GM18507 (cell line): ENCODE results near the gene KLHDC10.

Source experiments
- DNase-seq: peaks from one replicate; pipeline ENCODE4 v3.0.0; 2011; ENCODE audit warnings: low read depth; ENCODE audit not compliant: insufficient read length; ENCODE audit errors: extremely low spot score
- FAIRE-seq: peaks from 2 replicates; lab custom pipeline; 2011; peaks lifted over from hg19 to GRCh38; lab: Jason Lieb, UNC

The KLHDC10 gene

DNA sequence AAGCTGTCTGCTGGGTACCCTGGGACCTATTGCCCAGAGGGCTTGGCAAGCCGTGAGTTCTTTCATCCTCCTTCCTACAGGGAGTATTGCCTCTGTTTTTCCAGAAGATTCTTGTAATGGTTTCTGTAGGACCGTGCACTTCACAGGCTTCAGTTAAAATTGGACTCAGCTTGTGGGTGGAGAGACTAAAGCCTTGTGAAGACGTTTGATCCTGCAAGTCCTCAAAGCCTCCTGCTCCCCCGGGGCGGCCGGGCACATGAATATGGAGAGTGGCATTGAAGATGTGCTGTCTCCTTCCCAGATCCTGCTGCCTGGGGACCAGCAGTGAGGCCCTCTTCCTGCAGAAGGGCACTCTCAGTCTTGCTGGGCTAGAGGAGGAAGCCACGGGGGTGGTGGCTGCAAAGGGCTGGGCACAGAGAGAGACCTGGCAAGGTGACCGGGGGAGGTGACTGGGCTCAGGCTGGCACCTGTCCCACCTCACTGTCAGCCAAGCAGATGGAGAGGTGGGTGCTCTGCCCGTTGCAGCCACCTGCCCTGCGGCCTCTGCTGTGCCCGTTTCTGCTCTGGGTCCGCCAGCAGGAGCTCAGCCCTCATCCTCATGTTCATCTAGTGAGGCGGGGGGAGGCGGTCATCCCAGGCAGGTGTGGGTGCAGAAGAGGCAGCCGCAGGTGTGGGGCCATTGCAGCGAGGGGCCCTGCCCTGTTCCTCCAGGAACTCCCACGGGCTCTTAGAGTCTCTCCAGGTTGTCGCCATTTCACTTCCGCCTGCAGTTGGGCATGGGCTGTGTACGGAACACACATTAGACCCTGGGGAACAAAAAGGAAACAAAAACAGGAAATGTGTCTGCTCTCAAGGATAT, 79.2 kb downstream of the KLHDC10 start:
- FAIRE-seq: peak; percentile 73
- no peak for DNase-seq

DNA sequence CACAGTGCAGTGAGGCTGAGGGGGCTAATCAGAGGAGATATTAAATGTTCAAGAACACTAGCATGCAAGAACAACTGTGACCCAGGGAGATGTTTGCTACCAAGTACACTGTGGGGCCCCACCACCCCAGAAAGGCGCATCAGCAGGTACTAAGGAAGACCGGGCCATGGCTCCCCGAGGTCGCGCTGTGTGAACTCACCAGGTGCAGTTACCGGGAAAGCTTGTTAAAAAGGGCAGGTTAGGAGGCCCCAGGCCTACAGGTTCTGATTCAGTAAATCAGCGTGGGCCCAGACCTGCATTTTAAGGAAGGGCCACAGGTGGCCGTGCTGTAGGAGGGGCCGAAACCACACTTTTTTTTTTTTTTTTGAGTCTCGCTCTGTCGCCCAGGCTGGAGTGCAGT, 80.3 kb downstream of the KLHDC10 start:
- no peak for DNase-seq
- FAIRE-seq: no peak

DNA sequence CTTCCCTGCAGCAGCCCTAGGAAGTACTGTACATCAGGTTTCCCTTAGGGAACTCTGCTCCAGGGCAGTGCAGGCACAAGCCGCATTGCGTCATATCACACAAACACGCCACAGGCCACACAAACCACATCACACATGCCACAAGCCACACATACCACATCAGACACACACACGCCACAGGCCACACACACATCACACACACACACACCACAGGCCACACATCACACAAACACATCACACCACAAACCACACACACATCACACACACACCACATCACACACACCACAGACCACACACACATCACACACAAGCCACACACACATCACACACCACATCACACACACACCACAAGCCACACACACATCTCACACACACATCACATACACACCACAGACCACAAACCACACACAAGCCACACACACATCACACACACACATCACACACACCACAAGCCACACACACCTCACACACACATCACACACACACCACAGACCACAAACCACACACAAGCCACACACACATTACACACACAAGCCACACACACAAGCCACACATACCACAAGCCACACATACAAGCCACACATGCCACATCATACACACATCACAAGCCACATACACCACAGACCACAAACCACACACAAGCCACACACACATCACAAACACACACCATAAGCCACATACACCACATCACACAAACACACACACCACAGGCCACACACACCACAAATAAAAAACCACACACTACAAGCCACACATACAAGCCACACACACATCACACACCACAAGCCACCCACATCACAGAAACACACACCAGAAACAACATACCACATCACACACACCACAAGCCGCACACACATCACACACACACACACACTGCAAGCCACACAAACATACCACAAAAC, 81.5 kb downstream of the KLHDC10 start:
- DNase-seq: no peak
- peak; percentile 56 for FAIRE-seq

DNA sequence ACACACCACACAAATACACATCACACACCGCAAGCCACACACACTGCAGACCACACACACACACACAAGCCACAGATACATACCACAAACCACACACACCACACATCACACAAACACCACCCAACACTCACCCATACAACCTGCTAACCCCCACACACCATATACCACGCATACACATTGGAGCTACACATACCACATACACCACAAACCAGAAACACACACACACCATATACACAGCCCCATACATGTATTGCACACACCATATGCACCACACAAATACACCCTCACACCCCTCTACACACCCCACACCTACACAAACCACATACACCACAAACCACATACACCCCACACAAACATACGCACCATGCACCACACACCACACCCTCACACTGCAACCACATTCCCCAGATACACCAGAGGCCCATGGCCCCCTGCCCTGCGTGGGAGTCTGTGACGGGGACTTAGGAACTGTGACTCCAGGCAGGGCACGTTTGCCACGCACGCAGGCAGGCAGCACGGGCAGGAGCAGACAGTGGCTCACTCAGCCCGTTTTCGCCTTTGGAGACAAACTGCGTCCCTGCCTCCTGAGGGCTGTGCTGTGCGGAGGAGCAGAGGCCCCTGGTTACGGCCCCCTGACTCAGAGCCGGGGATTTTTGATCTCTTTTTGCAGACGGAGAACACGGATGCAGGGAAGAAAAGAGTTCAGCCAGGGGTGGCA, 82.3 kb downstream of the KLHDC10 start:
- DNase-seq: no peak
- peak; percentile 12 for FAIRE-seq

DNA sequence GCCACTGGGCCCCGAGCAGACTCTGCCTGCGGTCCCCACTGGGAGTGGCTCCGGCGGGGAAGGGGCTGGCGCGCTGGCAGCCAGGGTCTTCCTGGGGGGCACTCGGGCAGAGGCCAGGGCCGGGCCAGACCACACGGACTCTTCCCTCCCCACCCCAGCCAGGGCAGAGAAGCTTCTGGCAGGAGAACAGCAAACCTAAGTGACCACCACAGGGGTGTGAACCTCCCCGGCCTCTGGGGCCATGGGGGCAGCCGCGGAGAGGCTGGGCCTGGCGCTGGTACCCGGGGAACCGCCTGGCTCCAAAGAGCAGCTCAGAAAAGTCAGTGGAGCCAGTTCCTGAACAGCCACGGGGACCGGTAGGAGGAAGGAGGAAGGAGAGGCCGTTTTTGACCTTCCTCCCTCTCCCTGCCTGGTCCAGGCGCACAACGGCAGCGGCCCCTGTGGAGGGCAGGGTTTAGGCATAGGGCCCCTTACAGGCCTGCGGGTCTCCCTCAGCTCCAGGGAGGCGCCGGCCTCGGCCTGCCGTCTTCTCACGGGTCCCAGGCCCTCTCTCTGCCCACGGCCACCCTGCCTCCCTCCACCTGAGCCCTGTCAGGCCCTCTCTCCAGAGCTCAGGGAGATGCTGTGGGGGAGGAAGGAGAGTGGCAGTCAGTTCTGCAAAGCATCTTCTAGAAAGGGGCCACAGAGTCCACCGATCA, 83.0 kb downstream of the KLHDC10 start:
- FAIRE-seq: no peak
- no peak for DNase-seq

DNA sequence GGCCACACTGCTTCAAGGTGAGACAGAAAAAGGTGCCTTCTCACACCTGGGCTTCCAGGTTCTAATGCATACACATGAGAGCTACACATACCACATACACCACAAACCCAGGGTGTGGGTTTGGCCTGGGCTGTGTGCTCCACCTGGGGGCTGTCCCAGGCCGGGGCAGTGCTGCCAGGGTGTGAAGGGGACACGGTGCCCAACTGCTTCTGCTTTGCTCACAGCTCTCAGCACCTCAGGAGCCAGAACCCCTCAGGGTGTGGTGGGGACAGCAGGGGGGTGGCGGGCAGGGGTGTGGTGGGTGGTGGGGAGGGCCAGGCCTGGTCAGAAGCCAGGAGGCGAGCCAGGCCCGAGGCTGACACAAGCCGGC, 83.8 kb downstream of the KLHDC10 start:
- no peak for FAIRE-seq
- no peak for DNase-seq

DNA sequence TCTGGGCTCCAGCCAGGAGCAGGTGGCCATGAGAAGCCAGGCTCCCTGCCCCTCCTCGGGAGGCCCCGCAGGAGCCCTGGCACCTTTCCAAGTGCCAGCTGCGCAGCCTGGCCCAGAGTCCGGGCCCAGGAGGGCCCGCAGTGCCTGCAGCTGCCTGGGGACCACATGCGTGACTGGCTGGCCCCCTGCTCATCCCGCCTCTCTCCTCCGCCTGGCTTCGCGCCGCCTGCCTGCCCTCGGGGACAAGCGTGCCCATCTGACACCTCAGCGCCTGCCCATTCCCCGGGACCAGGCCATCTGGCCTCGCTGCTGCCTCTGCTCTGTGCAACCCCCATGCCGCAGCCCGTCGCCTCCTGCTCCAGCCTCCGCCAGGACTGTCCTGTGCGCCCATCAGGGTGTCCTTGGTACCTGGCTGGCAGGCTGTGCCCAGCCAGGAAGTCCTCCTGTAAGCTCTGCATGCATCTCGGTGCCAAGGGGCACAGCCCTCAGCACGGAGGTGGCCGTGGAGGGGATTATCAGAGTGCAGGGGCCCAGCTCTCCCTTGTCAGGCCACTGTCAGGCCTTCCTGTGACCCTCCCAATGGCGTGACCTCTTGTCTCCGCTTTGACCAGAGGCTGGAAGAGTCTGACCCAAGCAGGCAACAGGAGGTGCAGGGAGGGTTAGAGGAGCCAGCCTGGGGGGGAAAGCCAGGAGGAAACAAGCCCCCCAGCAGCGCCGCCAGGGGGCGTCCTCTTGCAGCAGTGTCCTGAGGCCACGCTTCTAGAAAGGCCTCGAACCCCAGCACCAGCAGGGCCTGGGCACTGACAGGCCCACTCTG, 84.4 kb downstream of the KLHDC10 start:
- FAIRE-seq: no peak
- no peak for DNase-seq

DNA sequence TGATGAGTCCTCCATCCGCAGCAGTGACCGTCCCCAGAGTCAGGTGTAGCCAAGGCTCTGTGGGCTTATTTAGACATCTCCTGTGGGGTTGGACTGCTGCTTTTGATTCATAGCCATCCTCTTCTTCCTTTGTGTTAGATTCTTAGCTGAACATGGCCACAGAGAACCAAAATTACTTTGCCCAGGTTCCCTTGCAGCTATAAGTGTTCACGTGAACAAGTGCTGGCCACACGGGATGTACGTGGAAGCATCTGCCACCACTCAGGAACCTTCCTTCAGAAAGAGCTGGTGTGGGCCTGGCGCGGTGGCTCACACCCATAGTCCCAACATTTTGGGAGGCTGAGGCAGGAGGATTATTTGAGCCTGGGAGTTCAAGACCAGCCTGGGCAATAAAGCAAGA, 85.8 kb downstream of the KLHDC10 start:
- no peak for FAIRE-seq
- no peak for DNase-seq

DNA sequence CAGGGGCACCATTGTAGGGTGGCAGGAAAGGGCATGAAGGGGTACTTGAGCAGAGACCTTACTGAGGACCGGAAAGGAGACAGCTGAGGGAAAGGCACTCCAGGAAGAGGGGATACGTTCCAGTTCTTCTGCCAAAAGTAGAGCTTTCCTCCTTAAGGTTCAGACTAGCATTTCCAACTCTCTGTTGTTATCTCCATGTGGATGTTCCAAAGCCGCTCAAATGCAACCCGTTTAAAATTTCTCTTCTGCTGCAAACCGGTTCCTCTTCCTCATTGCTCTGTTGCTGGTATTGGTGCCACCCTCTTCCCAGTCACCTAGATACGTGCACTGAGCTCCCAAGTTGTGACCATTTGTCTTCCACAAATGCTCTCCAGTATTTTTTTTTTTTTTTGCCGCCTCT, 87.4 kb downstream of the KLHDC10 start:
- FAIRE-seq: no peak
- no peak for DNase-seq

DNA sequence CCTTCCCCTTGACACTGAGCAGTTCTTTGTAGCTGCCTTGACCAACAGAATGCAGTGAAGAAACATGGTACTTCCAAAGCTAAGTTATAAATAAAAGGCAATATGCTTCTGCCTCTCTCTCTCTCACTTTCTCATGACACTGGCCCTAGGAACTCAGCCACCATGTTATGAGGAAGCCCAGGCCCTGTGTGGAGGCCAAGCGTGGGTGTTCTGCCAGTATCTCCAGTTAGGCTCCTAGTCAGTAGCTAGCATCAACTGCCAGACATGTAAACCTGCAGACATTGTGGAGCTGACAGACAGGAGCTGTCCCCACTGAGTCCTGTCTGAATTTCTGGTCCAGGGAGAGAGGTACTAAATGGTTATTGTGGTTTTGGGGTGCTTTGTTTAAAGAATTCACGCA, 89.7 kb downstream of the KLHDC10 start:
- FAIRE-seq: no peak

DNA sequence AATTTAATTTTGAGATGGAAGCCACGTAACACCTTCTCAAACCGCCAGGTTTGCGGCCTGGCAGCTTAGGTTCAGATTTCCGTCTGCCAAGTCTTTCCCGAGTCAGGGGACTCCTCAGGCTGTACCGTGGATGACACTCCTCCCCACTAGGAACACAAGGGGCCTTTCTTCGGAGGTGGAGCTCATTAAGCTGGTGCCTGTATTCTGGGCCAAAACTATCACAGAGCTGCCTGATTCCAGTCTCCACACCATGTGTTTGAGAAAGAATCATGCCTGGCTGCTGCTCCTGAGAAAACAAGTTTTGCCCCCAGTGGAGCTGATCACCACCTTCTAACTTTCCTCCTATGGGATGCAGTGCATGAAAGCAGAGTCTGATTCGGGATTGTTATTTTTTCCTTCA, 90.1 kb downstream of the KLHDC10 start:
- no peak for FAIRE-seq

More for the DNA sequence above, 89.7 kb downstream of the KLHDC10 start:
- DNase-seq: no peak

DNA sequence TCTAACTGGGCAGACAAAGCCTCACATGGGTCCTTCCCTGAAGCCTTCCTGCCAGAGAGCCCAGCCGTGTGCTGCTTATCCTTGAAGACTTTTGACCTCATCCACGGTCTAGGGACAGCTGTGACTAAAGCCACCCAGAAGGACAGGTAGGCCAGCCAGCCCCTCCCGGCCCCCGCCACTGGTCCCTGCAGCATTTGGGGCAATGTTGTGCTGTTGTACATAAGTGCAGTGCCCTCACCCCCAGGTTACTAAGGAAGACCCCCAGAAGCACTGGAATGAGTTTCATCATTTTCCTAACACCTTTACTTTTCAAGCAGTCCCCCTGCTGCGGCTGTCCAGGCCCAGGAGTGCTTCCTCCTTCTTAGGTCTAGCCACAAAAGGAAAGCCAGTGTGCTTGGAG, 91.9 kb downstream of the KLHDC10 start:
- DNase-seq (no peak), FAIRE-seq (no peak)

More for the DNA sequence above, 90.1 kb downstream of the KLHDC10 start:
- DNase-seq: no peak

DNA sequence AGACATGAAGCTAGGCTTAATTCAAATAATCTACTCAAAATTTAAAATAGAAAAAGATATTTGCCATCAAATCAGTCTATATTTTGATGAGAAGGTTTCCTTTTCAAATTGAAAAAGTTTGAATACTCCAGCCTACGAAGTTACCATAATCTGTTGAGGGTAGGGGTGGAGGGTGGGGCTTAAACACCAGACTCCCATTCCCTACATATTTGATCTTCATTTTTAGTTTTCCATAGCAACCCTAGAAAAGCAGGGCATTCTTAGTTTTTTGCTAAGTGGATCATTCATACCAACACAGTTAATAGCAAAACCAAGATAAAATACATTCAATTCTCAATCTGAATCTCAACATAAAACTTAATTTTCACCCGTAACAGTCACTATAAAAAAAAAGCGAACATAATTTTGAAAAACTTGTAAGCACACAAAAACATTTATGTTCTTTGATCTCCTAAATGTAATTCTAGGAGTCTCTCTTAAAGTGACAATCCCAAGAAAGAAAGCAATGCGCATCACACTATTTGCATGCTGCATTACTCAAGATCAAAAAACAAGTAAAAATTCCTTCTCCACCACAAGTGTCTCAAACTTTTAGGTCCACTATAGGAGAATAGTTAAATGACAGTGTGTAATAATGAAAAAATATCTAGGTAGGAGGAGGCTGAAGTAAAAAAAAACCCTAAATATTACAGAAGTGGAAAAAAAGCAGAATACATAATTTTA, 104.1 kb downstream of the KLHDC10 start:
- DNase-seq: no peak
- no peak for FAIRE-seq

DNA sequence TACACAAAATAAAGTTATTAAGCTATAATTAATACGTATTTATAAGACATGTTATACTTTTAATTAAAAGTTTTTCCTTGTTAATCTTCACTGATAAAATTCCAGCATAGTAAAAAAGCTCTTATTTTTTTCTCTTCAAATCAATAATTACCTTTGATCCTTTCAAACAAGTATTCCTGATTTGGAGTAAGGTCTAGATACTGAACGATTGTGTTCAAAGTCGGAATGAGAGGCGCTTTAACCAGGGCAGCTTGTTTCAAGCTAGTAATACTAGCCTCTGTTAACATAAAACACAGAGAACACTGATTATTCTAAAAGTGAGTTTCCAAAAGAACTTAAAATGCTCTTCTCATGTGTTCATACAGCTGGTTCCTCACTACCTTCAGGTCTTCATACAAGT, 107.9 kb downstream of the KLHDC10 start:
- DNase-seq: no peak
- FAIRE-seq: no peak

DNA sequence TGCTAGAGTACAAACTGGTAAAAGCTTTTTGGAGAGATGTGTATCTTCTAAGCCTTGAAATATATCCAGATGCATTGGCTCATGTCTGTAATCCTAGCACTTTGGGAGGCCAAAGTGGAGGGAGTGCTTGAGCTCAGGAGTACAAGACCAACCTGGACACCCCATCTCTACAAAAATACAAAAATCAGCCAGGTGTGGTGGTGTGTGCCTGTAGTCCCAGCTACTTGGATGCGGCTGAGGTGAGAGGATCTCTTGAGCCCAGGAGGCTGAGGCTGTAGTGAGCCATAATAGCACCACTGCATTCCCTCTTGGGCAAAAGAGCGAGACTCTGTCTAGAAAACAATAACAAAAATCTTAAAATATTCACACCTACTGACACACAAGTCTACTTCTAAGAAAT, 109.3 kb downstream of the KLHDC10 start:
- FAIRE-seq: no peak
- no peak for DNase-seq

DNA sequence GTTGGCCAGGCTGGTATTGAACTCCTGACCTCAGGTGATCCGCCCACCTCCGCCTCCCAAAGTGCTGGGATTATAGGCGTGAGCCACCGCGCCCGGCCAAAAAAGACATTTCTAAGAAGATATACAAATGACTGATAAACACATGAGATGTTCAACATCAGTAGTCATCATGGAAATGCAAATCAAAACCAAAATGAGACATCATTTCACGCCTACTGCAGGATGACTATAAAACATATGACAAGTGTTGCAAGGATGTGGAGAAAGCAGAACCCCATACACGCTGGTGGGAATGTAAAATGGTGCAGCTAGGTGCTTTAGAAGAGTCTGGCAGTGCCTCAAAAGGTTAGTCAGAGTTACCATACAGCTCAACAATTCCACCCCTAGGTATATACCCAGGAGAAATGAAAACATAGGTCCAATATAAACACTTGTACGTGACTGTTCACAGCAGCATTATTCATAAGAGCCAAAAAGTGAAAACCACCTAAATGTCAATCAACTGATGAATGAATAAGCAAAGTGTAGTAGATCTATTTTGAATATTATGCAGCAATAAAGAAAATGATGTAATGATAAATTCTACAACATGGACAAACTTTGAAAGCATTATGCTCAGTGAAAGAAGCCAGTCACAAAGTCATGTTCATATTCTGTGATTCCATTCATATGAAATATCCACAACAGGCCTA, 110.4 kb downstream of the KLHDC10 start:
- DNase-seq: no peak
- FAIRE-seq: peak; percentile 59

DNA sequence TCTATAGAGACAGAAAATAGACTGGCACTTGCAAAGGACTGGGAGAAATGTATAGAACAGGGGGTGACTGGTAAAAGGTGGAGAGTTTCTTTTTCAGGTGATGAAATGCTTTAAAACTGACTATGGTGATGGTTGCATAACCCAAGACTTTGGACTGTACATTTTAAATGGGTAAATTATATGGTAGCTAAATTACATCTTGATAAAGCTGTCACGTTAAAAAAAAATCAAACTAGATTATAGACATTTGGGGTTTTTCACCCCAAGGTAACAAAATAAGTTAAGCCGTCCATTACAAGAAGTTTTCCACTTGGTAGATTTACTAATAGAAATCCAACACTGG, 110.9 kb downstream of the KLHDC10 start:
- DNase-seq: no peak
- no peak for FAIRE-seq

DNA sequence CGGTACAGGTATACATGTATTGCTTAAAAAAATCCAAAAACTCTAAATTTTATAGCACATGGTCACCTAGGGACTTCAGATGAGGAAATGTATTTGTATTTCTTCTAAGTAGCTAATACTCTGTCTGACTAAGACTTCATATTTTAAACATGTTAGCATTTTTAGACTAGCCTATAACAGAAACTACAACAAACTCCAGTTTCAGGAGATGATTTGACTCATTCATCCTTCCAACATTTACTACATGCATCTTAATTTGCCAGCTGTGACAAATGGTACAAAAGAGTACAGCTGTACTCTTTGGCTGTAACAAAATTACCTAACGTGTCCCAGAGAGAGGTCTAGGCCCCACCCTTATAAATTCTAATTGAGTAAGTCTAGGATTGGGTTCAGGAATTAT, 112.7 kb downstream of the KLHDC10 start:
- DNase-seq: no peak
- FAIRE-seq: peak; percentile 65
